22Rv1 (cell line): ENCODE results near the gene TCTN3.

Experiments used
- CTCF ChIP-seq: fragments of 450-650 bp; IDR thresholded peaks from 2 replicates; pipeline ENCODE4 v1.5.1; 2017; ENCODE audit warnings: mild to moderate bottlenecking
- ZFX ChIP-seq: fragments of 450-650 bp; IDR thresholded peaks from 2 replicates; pipeline ENCODE4 v1.6.1; 2017; ENCODE audit warnings: antibody characterized with exemption, borderline replicate concordance

GRCh38 chr10:95616446-95616845 is 77.3 kb downstream of the TCTN3 start:
- TF ChIP-seq CTCF (no peak), ZFX (no peak)
